ENCODE measurements around the gene PKP3.
"Not testable (repeated sequence)": the region's sequence is repeated elsewhere in the genome, so short reads cannot be mapped to it uniquely, and the experiment has no call there.

Gene PKP3

DNA sequence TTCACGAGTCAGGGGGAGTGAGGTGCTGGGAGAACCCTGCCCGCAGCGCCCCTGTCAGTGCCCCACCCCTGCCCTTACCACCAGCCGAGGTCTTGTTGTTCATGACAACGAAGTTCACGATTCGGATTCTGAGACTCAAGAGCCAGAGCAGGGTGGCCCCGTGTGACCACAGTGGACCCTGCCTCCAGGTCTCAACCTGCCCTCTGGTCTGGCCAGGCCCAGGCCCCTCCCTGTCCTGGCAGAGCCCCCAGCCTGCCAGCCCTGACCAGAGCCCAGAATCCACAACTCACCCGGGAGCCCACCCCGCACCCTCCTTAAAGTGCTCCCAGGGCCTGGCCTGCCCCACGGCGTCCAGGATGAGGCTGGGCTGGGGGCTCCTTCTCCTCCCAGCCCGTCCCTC is 37.9 kb downstream of the PKP3 start:
- no peak overlapping the region for H3K27ac ChIP-seq (ENCODE audit: insufficient read depth, low read depth, low read length, poor library complexity, severe bottlenecking)
- no peak overlapping the region for H3K4me3 ChIP-seq (ENCODE audit: insufficient read depth, low read depth, low read length)
- 93 to 94% methylated on average over 13 of the region's 13 CpGs for WGBS, 2 experiments
- H3K4me1 ChIP-seq (ENCODE audit: control insufficient read depth, insufficient read depth, low read length), result no peaks in the 10 kb centered on the region
- H3K36me3 ChIP-seq (ENCODE audit: control insufficient read depth, insufficient read depth, low read length), result no peaks in the 10 kb centered on the region
- H3K9me3 ChIP-seq (ENCODE audit: control insufficient read depth, low read length), result no peaks in the 10 kb centered on the region
- no peaks in the 10 kb centered on the region for H3K27me3 ChIP-seq (ENCODE audit: control insufficient read depth, insufficient read depth, low read length, poor library complexity, severe bottlenecking)

DNA sequence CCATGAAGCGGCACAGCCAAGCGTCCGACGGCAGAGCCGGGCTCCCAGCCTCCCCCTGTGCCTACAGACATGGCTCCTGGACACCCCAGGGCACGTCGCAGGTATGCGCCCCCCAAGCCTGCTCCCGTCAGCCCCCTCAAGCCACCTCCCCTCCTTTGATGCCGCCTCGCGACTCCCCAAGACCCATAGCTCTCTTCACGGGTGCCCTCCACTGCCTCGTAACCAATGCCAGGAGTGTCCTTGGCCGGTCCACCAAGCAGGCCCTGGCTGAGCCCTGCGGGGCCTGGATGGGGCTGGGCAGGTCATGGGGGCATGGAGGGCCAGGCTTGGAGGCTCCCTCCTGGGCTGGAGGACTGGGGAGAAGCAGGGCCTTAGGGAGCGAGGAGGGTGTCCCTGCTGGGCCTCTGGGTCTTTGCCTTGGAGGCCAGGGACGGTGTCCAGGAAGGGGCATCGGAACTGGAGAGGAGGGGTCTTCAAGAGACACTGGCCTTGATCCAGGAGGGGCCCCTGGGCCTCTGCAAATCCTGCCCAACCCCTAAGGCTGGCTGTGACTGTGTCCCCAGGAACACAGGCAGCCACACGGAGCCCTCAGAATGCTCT is 38.6 kb downstream of the PKP3 start:
- Histone ChIP-seq H3K4me1 (ENCODE audit: control insufficient read depth, insufficient read depth, low read length) (no peaks in the 10 kb centered on the region), H3K4me3 (ENCODE audit: insufficient read depth, low read depth, low read length) (no peak overlapping the region), H3K36me3 (ENCODE audit: control insufficient read depth, insufficient read depth, low read length) (no peaks in the 10 kb centered on the region), H3K27ac (ENCODE audit: insufficient read depth, low read depth, low read length, poor library complexity, severe bottlenecking) (no peak overlapping the region), H3K27me3 (ENCODE audit: control insufficient read depth, insufficient read depth, low read length, poor library complexity, severe bottlenecking) (no peaks in the 10 kb centered on the region), H3K9me3 (ENCODE audit: control insufficient read depth, low read length) (no peaks in the 10 kb centered on the region)
- 93 to 94% methylated on average over 20 of the region's 20 CpGs for WGBS, 2 experiments

DNA sequence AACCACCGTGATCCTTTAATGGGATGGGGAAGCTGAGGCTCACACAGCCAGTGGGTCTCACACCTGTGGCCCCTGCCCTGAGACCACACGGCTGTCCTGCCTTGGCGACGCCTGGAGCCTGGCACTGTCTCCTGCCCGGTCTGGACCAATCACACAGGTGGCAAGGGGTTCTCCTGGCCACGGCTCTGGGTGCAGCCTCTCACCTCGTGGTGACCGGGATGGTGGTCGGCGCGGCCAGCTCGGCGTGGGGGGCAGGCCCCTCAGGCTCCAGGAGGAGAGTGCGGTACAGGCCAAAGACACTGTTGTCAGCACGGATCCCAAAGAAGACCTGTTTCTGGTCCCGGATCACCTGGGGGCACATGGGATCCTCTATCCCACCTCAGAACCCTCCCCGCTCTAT is 39.1 kb downstream of the PKP3 start:
- no peaks in the 10 kb centered on the region for H3K36me3 ChIP-seq (ENCODE audit: control insufficient read depth, insufficient read depth, low read length)
- H3K4me1 ChIP-seq (ENCODE audit: control insufficient read depth, insufficient read depth, low read length), result no peaks in the 10 kb centered on the region
- no peaks in the 10 kb centered on the region for H3K9me3 ChIP-seq (ENCODE audit: control insufficient read depth, low read length)
- H3K4me3 ChIP-seq (ENCODE audit: insufficient read depth, low read depth, low read length), result no peak overlapping the region
- WGBS, 2 experiments, result 93 to 94% methylated on average over 17 of the region's 17 CpGs
- H3K27me3 ChIP-seq (ENCODE audit: control insufficient read depth, insufficient read depth, low read length, poor library complexity, severe bottlenecking), result no peaks in the 10 kb centered on the region
- no peak overlapping the region for H3K27ac ChIP-seq (ENCODE audit: insufficient read depth, low read depth, low read length, poor library complexity, severe bottlenecking)

DNA sequence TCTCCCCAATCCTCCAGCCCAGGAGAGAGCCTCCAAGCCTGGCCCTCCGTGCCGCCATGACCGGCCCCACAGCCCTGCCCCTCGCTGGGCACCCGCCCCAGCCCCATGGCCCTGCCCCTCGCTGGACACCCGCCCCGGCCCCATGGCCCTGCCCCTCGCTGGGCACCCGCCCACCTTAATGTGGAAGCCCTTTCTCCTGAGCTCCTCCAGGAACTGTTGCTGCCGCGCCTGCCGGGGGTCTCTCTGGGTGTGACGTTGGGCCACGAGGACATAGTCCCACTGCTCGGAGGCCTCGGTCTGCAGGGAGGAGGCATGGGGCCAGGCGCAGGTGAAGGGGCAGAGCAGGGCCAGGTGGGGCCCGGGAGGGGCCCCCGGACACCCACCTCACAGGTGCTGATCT is 39.6 kb downstream of the PKP3 start:
- 84% methylated on average over 20 of the region's 20 CpGs for WGBS, 2 experiments
- no peak overlapping the region for H3K27ac ChIP-seq (ENCODE audit: insufficient read depth, low read depth, low read length, poor library complexity, severe bottlenecking)

DNA sequence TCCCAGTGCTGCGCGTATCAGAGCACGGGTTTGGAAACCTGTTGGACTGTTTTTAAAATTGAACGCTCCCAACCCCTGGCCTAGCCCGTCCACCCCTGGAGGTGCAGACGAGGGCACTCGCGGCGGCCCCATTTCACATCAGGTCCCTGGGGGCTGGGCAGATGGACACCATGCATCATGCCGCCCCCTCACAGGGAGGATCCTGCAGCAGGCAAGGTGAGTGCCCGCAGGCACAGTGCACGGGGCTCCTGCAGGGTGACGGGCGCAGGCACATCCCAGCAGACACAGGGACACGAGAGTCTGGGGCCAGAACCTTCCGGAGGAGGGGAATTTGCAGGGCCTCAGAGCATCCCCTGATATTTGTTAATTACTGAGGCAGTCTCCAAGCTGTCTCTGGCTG is 40.5 kb downstream of the PKP3 start:
- no peaks in the 10 kb centered on the region for H3K9me3 ChIP-seq (ENCODE audit: control insufficient read depth, low read length)
- H3K27ac ChIP-seq (ENCODE audit: insufficient read depth, low read depth, low read length, poor library complexity, severe bottlenecking), result no peak overlapping the region
- H3K27me3 ChIP-seq (ENCODE audit: control insufficient read depth, insufficient read depth, low read length, poor library complexity, severe bottlenecking), result no peaks in the 10 kb centered on the region
- H3K36me3 ChIP-seq (ENCODE audit: control insufficient read depth, insufficient read depth, low read length), result no peaks in the 10 kb centered on the region
- H3K4me1 ChIP-seq (ENCODE audit: control insufficient read depth, insufficient read depth, low read length), result no peaks in the 10 kb centered on the region
- H3K4me3 ChIP-seq (ENCODE audit: insufficient read depth, low read depth, low read length), result no peak overlapping the region
- WGBS, 2 experiments, result 89 to 92% methylated on average over 16 of the region's 16 CpGs

More for the DNA sequence above, 39.6 kb downstream of the PKP3 start:
- Histone ChIP-seq H3K4me3 (ENCODE audit: insufficient read depth, low read depth, low read length) (no peak overlapping the region), H3K27me3 (ENCODE audit: control insufficient read depth, insufficient read depth, low read length, poor library complexity, severe bottlenecking) (no peaks in the 10 kb centered on the region), H3K4me1 (ENCODE audit: control insufficient read depth, insufficient read depth, low read length) (no peaks in the 10 kb centered on the region), H3K36me3 (ENCODE audit: control insufficient read depth, insufficient read depth, low read length) (no peaks in the 10 kb centered on the region), H3K9me3 (ENCODE audit: control insufficient read depth, low read length) (no peaks in the 10 kb centered on the region)

DNA sequence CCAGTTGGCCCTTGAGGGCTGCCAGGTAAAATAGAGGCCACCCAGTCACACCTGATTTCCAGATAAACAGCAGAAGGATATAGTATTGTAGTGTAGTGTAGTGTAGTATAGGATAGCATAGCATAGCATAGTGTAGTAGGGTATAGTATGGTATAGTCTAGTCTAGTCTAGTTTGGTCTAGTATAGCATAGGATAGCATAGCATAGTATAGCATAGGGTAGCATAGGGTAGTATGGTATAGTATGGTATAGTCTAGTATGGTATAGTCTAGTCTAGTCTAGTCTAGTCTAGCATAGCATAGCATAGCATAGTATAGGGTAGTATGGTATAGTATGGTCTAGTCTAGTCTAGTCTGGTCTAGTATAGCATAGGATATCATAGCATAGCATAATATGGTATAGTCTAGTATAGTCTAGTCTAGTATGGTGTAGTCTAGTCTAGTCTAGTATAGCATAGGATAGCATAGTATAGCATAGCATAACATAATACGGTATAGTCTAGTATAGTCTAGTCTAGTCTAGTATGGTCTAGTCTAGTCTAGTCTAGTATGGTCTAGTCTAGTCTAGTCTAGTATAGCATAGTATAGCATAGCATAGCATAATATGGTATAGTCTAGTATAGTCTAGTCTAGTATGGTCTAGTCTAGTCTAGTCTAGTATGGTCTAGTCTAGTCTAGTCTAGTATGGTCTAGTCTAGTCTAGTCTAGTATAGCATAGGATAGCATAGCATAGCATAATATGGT is 41.2 kb downstream of the PKP3 start:
- not testable (repeated sequence) for H3K27me3 ChIP-seq (ENCODE audit: control insufficient read depth, insufficient read depth, low read length, poor library complexity, severe bottlenecking); H3K27ac ChIP-seq (ENCODE audit: insufficient read depth, low read depth, low read length, poor library complexity, severe bottlenecking); H3K9me3 ChIP-seq (ENCODE audit: control insufficient read depth, low read length); H3K4me3 ChIP-seq (ENCODE audit: insufficient read depth, low read depth, low read length); H3K36me3 ChIP-seq (ENCODE audit: control insufficient read depth, insufficient read depth, low read length); H3K4me1 ChIP-seq (ENCODE audit: control insufficient read depth, insufficient read depth, low read length)
- 100% methylated on average over 1 of the region's 1 CpG; no CpG with 5 or more reads in 1 of the 2 experiments for WGBS, 2 experiments

DNA sequence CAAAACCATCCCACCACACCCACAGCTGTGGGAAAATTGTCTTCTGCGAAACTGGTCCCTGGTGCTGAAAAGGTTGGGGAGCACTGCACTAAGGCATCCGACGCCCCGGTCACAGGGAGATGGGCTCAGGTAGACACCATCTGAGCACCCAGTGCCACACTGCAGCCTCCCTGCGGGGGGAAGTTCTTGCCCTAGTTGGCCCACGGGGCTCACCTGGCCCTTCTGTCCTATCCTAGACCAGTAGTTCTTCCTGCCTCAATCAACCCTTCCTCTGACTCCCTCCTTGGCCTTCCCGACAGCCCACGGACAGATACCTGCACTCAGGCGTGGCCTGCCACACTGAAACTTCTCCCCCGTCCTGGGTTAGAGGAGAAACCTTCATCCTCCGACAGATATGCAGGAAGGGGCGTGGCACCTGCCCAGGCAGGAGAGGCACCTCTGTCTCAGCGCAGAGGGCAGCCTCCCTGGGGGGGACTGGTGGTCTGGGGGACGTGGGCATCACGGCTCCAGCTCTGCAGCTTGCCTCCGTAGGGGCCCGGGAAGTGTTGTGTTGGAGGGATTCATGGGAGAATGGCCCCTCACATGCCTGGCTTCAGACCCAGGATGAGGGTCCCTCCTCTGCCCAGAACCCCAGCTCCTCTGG is 43.3 kb downstream of the PKP3 start:
- no peak overlapping the region for H3K27ac ChIP-seq (ENCODE audit: insufficient read depth, low read depth, low read length, poor library complexity, severe bottlenecking)
- no peaks in the 10 kb centered on the region for H3K9me3 ChIP-seq (ENCODE audit: control insufficient read depth, low read length)
- H3K4me3 ChIP-seq (ENCODE audit: insufficient read depth, low read depth, low read length), result no peak overlapping the region
- H3K36me3 ChIP-seq (ENCODE audit: control insufficient read depth, insufficient read depth, low read length), result no peaks in the 10 kb centered on the region
- H3K27me3 ChIP-seq (ENCODE audit: control insufficient read depth, insufficient read depth, low read length, poor library complexity, severe bottlenecking), result no peaks in the 10 kb centered on the region
- H3K4me1 ChIP-seq (ENCODE audit: control insufficient read depth, insufficient read depth, low read length), result peaks cover 4% of the 10 kb centered on the region
- WGBS, 2 experiments, result 87 to 88% methylated on average over 17 of the region's 17 CpGs

DNA sequence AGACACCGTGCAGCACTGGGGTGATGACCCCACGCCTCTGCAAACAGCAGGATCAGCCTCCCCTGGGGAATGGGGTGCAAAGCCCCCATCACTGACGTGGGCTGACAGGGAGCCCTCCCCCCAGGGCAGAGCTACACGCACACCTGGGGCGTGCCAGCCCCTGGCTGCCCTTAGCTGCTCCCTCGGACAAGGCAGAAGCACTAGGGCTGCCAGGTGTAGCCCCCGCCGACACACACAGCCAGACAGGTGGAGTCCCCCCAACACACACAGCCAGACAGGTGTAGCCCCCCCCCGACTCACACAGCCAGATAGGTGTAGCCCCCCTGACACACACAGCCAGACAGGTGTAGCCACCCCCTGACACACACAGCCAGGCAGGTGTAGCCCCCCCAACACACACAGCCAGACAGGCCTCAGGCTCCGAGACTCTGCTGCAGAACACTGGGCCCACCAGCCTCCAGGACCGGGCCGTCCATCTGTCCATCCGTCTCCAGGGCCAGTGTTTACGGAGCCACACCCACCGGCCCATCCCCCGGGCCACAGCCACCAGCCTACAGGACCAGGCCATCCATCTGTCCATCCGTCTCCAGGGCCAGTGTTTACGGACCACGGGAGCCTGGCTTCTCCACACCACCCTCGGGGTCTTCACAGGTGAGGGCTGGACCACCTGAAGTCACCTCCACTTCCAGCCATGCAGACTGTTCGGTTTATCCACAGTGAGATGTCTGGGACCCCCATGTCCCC is 44.3 kb downstream of the PKP3 start:
- 92 to 93% methylated on average over 20 of the region's 21 CpGs for WGBS, 2 experiments
- Histone ChIP-seq H3K27me3 (ENCODE audit: control insufficient read depth, insufficient read depth, low read length, poor library complexity, severe bottlenecking) (no peaks in the 10 kb centered on the region), H3K36me3 (ENCODE audit: control insufficient read depth, insufficient read depth, low read length) (no peaks in the 10 kb centered on the region), H3K4me3 (ENCODE audit: insufficient read depth, low read depth, low read length) (no peak overlapping the region), H3K27ac (ENCODE audit: insufficient read depth, low read depth, low read length, poor library complexity, severe bottlenecking) (no peak overlapping the region), H3K4me1 (ENCODE audit: control insufficient read depth, insufficient read depth, low read length) (peaks cover 4% of the 10 kb centered on the region), H3K9me3 (ENCODE audit: control insufficient read depth, low read length) (no peaks in the 10 kb centered on the region)

DNA sequence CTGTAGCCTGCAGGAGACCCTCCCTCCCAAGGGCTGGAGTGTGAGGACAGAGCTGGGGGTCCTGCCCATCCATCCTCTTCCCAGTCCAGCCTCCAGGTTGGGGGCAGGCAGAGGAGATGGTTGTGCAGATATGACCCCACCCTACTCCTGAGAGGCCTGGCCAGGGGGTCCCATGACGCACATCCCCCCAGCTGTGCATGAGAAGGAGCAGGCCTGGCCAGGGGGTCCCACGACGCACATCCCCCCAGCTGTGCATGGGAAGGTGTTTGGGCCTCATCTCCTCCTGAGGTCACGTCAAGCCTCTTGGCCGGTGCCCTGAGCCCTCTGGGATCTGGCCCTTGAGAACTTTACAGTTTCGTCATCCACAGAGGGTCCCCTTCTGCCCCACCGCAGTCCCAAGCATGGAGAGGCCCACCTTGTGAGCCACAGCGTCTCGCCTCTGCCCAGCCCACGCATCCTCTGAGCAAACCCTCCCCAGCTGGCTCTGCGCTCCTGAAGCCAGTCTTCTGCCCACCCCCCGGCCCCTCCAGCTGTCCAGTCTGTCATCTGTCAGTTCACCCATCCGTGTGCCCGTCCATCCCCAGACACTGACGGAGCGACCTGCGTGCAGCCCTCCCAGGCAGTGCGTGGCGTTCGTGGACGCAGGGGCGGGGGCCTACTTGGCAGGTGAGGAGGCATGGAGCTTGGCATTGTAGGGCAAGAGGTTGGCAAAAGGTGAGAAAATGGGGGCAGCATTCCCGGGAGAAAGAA is 45.5 kb downstream of the PKP3 start:
- H3K27ac ChIP-seq (ENCODE audit: insufficient read depth, low read depth, low read length, poor library complexity, severe bottlenecking), result no peak overlapping the region
- H3K27me3 ChIP-seq (ENCODE audit: control insufficient read depth, insufficient read depth, low read length, poor library complexity, severe bottlenecking), result no peaks in the 10 kb centered on the region
- H3K9me3 ChIP-seq (ENCODE audit: control insufficient read depth, low read length), result no peaks in the 10 kb centered on the region
- no peak overlapping the region for H3K4me3 ChIP-seq (ENCODE audit: insufficient read depth, low read depth, low read length)
- peaks cover 4% of the 10 kb centered on the region for H3K4me1 ChIP-seq (ENCODE audit: control insufficient read depth, insufficient read depth, low read length)
- 92% methylated on average over 23 of the region's 23 CpGs for WGBS, 2 experiments
- no peaks in the 10 kb centered on the region for H3K36me3 ChIP-seq (ENCODE audit: control insufficient read depth, insufficient read depth, low read length)
